Loucy (cell line): ENCODE results near the gene SPRED2.

Experiments
- H2AFZ ChIP-seq: fragments of 200-600 bp; sonication (generic); 2 replicates; pipeline ENCODE4 v1.6.0; 2016; ENCODE audit warnings: antibody characterized with exemption, mild to moderate bottlenecking, low read length, moderate library complexity
- H3F3A ChIP-seq: fragments of 200-600 bp; 2 replicates; pipeline ENCODE4 v1.6.0; 2016; ENCODE audit warnings: antibody characterized with exemption, low read depth, mild to moderate bottlenecking
- H3K27me3 ChIP-seq: fragments of 200-600 bp; sonication (generic); 2 replicates; pipeline ENCODE4 v1.6.1; 2014; ENCODE audit warnings: low read length, mild to moderate bottlenecking; ENCODE audit not compliant: insufficient read depth, poor library complexity, severe bottlenecking
- H3K36me3 ChIP-seq: fragments of 200-600 bp; sonication (generic); 2 replicates; pipeline ENCODE4 v1.6.1; 2016; ENCODE audit warnings: low read length; ENCODE audit not compliant: insufficient read depth
- H3K4me1 ChIP-seq: fragments of 200-600 bp; sonication (generic); 2 replicates; pipeline ENCODE4 v1.5.1; 2014; ENCODE audit warnings: low read length, mild to moderate bottlenecking; ENCODE audit not compliant: insufficient read depth, poor library complexity, severe bottlenecking
- H3K4me2 ChIP-seq: fragments of 200-600 bp; sonication (generic); 2 replicates; pipeline ENCODE4 v1.6.0; 2014; ENCODE audit warnings: antibody characterized with exemption, low read length, low read depth, mild to moderate bottlenecking; ENCODE audit not compliant: poor library complexity, severe bottlenecking
- H3K4me3 ChIP-seq: fragments of 200-600 bp; sonication (generic); 2 replicates; pipeline ENCODE4 v1.5.1; 2014; ENCODE audit warnings: low read length, mild to moderate bottlenecking, mixed read lengths; ENCODE audit not compliant: poor library complexity, severe bottlenecking
- H3K79me2 ChIP-seq: fragments of 200-600 bp; sonication (generic); 2 replicates; pipeline ENCODE4 v1.6.1; 2014; ENCODE audit warnings: low read length; ENCODE audit not compliant: insufficient read depth
- H3K9ac ChIP-seq: fragments of 200-600 bp; sonication (generic); 2 replicates; pipeline ENCODE4 v1.6.0; 2014; ENCODE audit warnings: mild to moderate bottlenecking, low read depth, low read length, moderate library complexity; ENCODE audit not compliant: poor library complexity, severe bottlenecking
- H3K9me2 ChIP-seq: fragments of 200-600 bp; sonication (generic); replicated peaks from 2 replicates; pipeline ENCODE4 v1.6.1; 2016; ENCODE audit warnings: low read depth, low read length, mixed read lengths
- H3K9me3 ChIP-seq: fragments of 200-600 bp; sonication (generic); 2 replicates; pipeline ENCODE4 v1.6.1; 2014; ENCODE audit warnings: mild to moderate bottlenecking, antibody characterized with exemption, low read length, low read depth; ENCODE audit not compliant: insufficient read depth
- H4K20me1 ChIP-seq: fragments of 200-600 bp; sonication (generic); 2 replicates; pipeline ENCODE4 v1.6.0; 2014; ENCODE audit warnings: antibody characterized with exemption, low read length, mild to moderate bottlenecking; ENCODE audit not compliant: insufficient read depth, poor library complexity, severe bottlenecking
- EZH2phosphoT487 ChIP-seq: fragments of 200-600 bp; IDR thresholded peaks from 2 replicates; pipeline ENCODE4 v1.6.1; 2018; ENCODE audit warnings: antibody characterized with exemption, mild to moderate bottlenecking, moderate library complexity, borderline replicate concordance
- TF ChIP-seq, protein P1 (sequence below): fragments of 200-600 bp; sonication (generic); conservative IDR thresholded peaks from 2 replicates; pipeline ENCODE4 v1.5.1; 2014; ENCODE audit warnings: mild to moderate bottlenecking, antibody characterized with exemption, low read length

Gene SPRED2

DNA sequence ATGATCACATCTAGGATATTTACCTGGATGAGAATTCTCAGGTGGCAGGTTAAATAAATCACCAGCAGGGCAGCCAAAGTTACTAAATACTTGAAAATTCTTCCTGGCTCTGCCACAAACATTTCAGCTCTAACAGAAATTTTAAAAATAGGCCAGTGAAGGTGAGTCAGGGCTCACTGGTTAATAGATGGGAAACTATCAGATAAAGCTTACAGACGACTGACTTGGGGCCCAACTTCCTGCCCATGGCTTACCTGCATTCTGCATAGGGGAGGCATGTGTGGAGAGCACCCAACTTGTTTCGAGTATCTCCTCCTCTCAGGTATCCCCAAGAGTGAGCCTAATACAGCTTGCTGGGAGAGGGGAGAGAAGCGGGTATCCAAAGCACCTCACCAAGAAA, 57.8 kb downstream of the SPRED2 start:
- Histone ChIP-seq H3F3A (no peaks in the 10 kb centered on the region), H4K20me1 (no peaks in the 10 kb centered on the region), H3K4me2 (peak overlapping the region; percentile 60), H3K4me3 (peak overlapping the region; percentile 5), H3K9me2 (no peaks in the 10 kb centered on the region), H3K4me1 (peaks cover 78% of the 10 kb centered on the region), H3K36me3 (no peaks in the 10 kb centered on the region), H3K27me3 (no peaks in the 10 kb centered on the region), H3K79me2 (peaks cover 58% of the 10 kb centered on the region), H3K9me3 (no peaks in the 10 kb centered on the region), H2AFZ (no peak overlapping the region), H3K9ac (peak overlapping the region; percentile 11)
- TF ChIP-seq, protein P1, sequence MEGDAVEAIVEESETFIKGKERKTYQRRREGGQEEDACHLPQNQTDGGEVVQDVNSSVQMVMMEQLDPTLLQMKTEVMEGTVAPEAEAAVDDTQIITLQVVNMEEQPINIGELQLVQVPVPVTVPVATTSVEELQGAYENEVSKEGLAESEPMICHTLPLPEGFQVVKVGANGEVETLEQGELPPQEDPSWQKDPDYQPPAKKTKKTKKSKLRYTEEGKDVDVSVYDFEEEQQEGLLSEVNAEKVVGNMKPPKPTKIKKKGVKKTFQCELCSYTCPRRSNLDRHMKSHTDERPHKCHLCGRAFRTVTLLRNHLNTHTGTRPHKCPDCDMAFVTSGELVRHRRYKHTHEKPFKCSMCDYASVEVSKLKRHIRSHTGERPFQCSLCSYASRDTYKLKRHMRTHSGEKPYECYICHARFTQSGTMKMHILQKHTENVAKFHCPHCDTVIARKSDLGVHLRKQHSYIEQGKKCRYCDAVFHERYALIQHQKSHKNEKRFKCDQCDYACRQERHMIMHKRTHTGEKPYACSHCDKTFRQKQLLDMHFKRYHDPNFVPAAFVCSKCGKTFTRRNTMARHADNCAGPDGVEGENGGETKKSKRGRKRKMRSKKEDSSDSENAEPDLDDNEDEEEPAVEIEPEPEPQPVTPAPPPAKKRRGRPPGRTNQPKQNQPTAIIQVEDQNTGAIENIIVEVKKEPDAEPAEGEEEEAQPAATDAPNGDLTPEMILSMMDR: no peak
- TF ChIP-seq EZH2phosphoT487: no peak

DNA sequence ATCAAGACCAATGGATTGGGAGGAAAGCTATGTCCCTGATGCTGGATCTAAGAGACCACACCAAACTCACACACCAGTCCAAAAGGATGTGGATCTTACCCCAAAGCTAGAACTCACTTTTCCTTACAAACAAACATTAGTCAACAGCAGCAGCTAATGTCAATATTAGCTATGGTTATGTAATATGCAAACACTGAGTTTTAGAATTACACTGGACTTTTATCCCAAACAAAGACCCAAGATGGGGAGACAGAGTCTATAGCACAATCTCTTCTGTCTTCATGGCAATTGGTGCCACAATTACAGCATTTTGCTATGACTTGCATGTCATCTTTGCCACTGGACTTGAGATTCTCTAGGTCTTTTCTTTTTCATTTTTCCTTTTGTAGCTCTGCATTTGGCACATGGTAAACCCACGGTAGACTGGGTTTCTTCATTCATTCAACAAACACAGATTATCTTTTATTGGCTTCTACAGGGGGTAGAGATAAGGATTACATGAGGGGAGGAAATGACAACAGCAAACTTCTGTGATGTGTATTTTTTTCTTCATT, 59.0 kb downstream of the SPRED2 start:
- no peak for TF ChIP-seq EZH2phosphoT487
- TF ChIP-seq, protein P1: no peak
- Histone ChIP-seq H4K20me1 (no peaks in the 10 kb centered on the region), H2AFZ (no peak overlapping the region), H3K9me3 (no peaks in the 10 kb centered on the region), H3K36me3 (no peaks in the 10 kb centered on the region), H3K4me2 (peak overlapping the region; percentile 60), H3K9ac (no peak overlapping the region), H3K79me2 (peaks cover 60% of the 10 kb centered on the region), H3F3A (no peaks in the 10 kb centered on the region), H3K4me3 (no peak overlapping the region), H3K27me3 (no peaks in the 10 kb centered on the region), H3K9me2 (no peaks in the 10 kb centered on the region), H3K4me1 (peaks cover 84% of the 10 kb centered on the region)

DNA sequence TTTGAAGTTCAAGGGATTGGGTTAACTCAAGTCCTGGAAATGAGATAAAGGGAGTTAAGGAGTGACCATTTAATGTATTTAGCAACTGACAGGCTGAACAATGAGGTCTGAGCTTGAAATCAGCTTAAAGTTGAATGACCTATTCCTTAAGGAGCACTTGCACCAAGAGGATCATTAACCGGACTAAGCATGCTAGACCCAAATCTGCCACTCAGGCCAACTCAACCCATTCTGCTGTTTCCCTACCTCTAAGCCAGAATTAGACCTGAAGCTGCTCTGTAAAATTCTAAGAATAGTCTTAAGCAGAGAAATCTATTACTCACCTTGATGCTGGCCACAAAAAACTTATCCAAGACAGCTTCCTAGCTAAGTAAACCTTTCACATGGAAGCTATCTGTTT, 59.8 kb downstream of the SPRED2 start:
- Histone ChIP-seq H3K36me3 (no peaks in the 10 kb centered on the region), H3K79me2 (peaks cover 63% of the 10 kb centered on the region), H2AFZ (no peak overlapping the region), H4K20me1 (no peaks in the 10 kb centered on the region), H3K9me3 (no peaks in the 10 kb centered on the region), H3K4me2 (no peak overlapping the region), H3K9me2 (no peaks in the 10 kb centered on the region), H3K27me3 (no peaks in the 10 kb centered on the region), H3F3A (no peaks in the 10 kb centered on the region), H3K4me3 (no peak overlapping the region), H3K9ac (no peak overlapping the region), H3K4me1 (peaks cover 85% of the 10 kb centered on the region)
- TF ChIP-seq EZH2phosphoT487: no peak
- TF ChIP-seq, protein P1: no peak
